OCI-LY1 (cell line): ENCODE results near the gene SPIC.

Experiments
- H2AFZ ChIP-seq: fragments of 200-600 bp; sonication (generic), shearing (Covaris generic); 2 replicates; pipeline ENCODE4 v1.6.0; 2014; ENCODE audit warnings: antibody characterized with exemption, mild to moderate bottlenecking, low read length
- H3F3A ChIP-seq: fragments of 200-600 bp; sonication (generic), shearing (Covaris generic); 2 replicates; pipeline ENCODE4 v1.6.0; 2014; ENCODE audit warnings: mild to moderate bottlenecking, antibody characterized with exemption, low read length, moderate library complexity; ENCODE audit not compliant: insufficient read depth
- H3K27ac ChIP-seq: fragments of 200-600 bp; sonication (generic); 2 replicates; pipeline ENCODE4 v1.5.1; 2014; ENCODE audit warnings: low read length, mixed run types, mild to moderate bottlenecking, low read depth; ENCODE audit not compliant: poor library complexity, severe bottlenecking
- H3K27me3 ChIP-seq: fragments of 200-600 bp; sonication (generic); 2 replicates; pipeline ENCODE4 v1.6.0; 2014; ENCODE audit warnings: antibody characterized with exemption, mild to moderate bottlenecking, low read length, moderate library complexity; ENCODE audit not compliant: insufficient read depth
- H3K36me3 ChIP-seq: fragments of 200-600 bp; sonication (generic); 2 replicates; pipeline ENCODE4 v1.6.1; 2014; ENCODE audit warnings: mild to moderate bottlenecking, antibody characterized with exemption, low read length, moderate library complexity, mixed read lengths; ENCODE audit not compliant: insufficient read depth
- H3K4me1 ChIP-seq: fragments of 200-600 bp; sonication (generic); 2 replicates; pipeline ENCODE4 v1.5.1; 2014; ENCODE audit warnings: mild to moderate bottlenecking, low read length, moderate library complexity; ENCODE audit not compliant: insufficient read depth, severe bottlenecking
- H3K4me2 ChIP-seq: fragments of 200-600 bp; sonication (generic), shearing (Covaris generic); 2 replicates; pipeline ENCODE4 v1.6.1; 2014; ENCODE audit warnings: low read length
- H3K4me3 ChIP-seq: fragments of 200-600 bp; sonication (generic); 2 replicates; pipeline ENCODE4 v1.5.1; 2014; ENCODE audit warnings: low read length, low read depth, mild to moderate bottlenecking, mixed read lengths; ENCODE audit not compliant: poor library complexity, severe bottlenecking
- H3K79me2 ChIP-seq: fragments of 200-600 bp; shearing (Covaris generic); 2 replicates; pipeline ENCODE4 v1.6.1; 2016; ENCODE audit warnings: mixed run types, low read length, mixed read lengths; ENCODE audit not compliant: insufficient read depth
- H3K9ac ChIP-seq: fragments of 200-600 bp; sonication (generic), shearing (Covaris generic); 2 replicates; pipeline ENCODE4 v1.6.1; 2014; ENCODE audit warnings: mild to moderate bottlenecking, low read length, mixed read lengths
- H3K9me2 ChIP-seq: fragments of 200-600 bp; sonication (generic), shearing (Covaris generic); 2 replicates; pipeline ENCODE4 v1.6.1; 2014; ENCODE audit warnings: low read depth, mild to moderate bottlenecking, low read length, mixed read lengths
- H3K9me3 ChIP-seq: fragments of 200-600 bp; shearing (Covaris generic); 2 replicates; pipeline ENCODE4 v1.6.1; 2014; ENCODE audit warnings: low read length, mixed read lengths
- H4K20me1 ChIP-seq: fragments of 200-600 bp; sonication (generic), shearing (Covaris generic); 2 replicates; pipeline ENCODE4 v1.6.0; 2016; ENCODE audit warnings: mild to moderate bottlenecking, low read length; ENCODE audit not compliant: insufficient read depth
- CTCF ChIP-seq: fragments of 200-600 bp; sonication (generic), shearing (Covaris generic); IDR thresholded peaks from 2 replicates; pipeline ENCODE4 v1.5.1; 2017; ENCODE audit warnings: mild to moderate bottlenecking, antibody characterized with exemption, low read length, moderate library complexity, mixed read lengths
- EZH2 ChIP-seq: fragments of 200-600 bp; sonication (generic), shearing (Covaris generic); IDR thresholded peaks from 2 replicates; pipeline ENCODE4 v1.8.0; 2017; ENCODE audit warnings: borderline replicate concordance, mixed run types, mild to moderate bottlenecking, antibody characterized with exemption, low read length, moderate library complexity, mixed read lengths

Gene SPIC

GRCh38 chr12:101474248-101474647 is 888 bp upstream of the SPIC start:
- Histone ChIP-seq H3K4me3 (no peak overlapping the region), H3K9ac (no peak overlapping the region), H3K27ac (no peak overlapping the region)

DNA sequence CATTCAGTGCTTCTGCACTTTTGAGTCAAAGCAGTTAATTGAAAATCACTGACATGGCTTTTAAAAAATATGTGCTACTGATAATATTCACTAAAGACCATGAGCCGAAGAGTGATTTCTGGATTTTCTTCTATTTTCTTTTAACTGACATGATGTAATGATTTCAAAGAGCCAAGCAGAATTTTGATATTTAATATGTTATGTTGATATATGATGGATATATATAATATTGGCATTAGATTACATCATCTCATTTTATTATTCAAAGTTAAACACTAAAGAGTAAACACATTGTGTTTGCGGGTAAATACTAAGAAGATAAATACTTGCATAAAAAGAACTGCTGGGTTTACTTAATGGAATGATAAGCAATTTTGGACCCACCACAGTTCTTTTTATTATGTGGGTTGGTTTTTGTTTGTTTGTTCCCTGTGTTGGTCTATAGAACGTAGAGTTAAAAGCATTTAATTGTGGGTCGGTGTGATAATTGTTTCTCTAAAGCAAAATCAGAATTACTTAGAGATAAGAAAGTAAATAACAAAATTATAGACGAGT is 692 bp downstream of the SPIC start:
- no peak overlapping the region for H3K4me3 ChIP-seq
- no peak for TF ChIP-seq CTCF
- no peak for TF ChIP-seq EZH2

More at GRCh38 chr12:101474248-101474647, 888 bp upstream of the SPIC start:
- H3K4me1 ChIP-seq = no peaks in the 10 kb centered on the region
- H2AFZ ChIP-seq = no peak overlapping the region
- no peaks in the 10 kb centered on the region for H4K20me1 ChIP-seq
- H3K9me2 ChIP-seq = no peaks in the 10 kb centered on the region
- no peaks in the 10 kb centered on the region for H3K9me3 ChIP-seq
- H3K36me3 ChIP-seq = no peaks in the 10 kb centered on the region
- TF ChIP-seq CTCF (no peak), EZH2 (no peak)
- H3K27me3 ChIP-seq = no peaks in the 10 kb centered on the region
- no peaks in the 10 kb centered on the region for H3K79me2 ChIP-seq
- H3K4me2 ChIP-seq = no peak overlapping the region
- no peaks in the 10 kb centered on the region for H3F3A ChIP-seq

DNA sequence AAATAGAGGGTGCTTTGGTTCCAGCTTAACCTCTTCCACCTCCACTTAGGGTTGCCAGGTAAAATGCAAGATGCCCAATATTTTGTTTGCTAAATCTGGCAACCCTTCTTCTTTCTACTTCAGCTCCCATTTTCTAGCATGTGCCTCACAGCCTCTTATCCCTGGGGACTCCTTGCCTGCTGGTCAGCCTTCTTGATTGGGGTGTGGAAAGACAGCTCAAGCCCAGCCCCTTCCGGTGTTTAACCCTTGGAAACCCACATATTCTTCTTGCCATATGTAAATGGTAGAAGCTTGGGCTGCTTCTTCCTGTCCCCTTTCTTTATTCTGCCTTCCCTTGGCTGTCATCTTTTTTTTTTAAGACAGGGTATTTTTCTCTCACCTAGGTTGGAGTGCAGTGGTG is 5.7 kb downstream of the SPIC start:
- Histone ChIP-seq H3F3A (no peaks in the 10 kb centered on the region), H4K20me1 (no peaks in the 10 kb centered on the region), H2AFZ (no peak overlapping the region), H3K36me3 (no peaks in the 10 kb centered on the region), H3K79me2 (no peaks in the 10 kb centered on the region), H3K4me3 (no peak overlapping the region), H3K4me1 (no peaks in the 10 kb centered on the region), H3K9me3 (no peaks in the 10 kb centered on the region), H3K27ac (no peak overlapping the region), H3K9ac (no peak overlapping the region), H3K9me2 (no peaks in the 10 kb centered on the region), H3K27me3 (no peaks in the 10 kb centered on the region), H3K4me2 (no peak overlapping the region)
- TF ChIP-seq CTCF (no peak), EZH2 (no peak)

More for the DNA sequence above, 692 bp downstream of the SPIC start:
- Histone ChIP-seq H3K27me3 (no peaks in the 10 kb centered on the region), H3K9ac (no peak overlapping the region), H3F3A (no peaks in the 10 kb centered on the region), H3K27ac (no peak overlapping the region), H3K9me3 (no peaks in the 10 kb centered on the region), H3K9me2 (no peaks in the 10 kb centered on the region), H3K36me3 (no peaks in the 10 kb centered on the region), H4K20me1 (no peaks in the 10 kb centered on the region), H3K4me2 (no peak overlapping the region), H3K4me1 (no peaks in the 10 kb centered on the region), H3K79me2 (no peaks in the 10 kb centered on the region), H2AFZ (no peak overlapping the region)
